ENCODE data around the gene APOBEC2.

Gene APOBEC2

DNA sequence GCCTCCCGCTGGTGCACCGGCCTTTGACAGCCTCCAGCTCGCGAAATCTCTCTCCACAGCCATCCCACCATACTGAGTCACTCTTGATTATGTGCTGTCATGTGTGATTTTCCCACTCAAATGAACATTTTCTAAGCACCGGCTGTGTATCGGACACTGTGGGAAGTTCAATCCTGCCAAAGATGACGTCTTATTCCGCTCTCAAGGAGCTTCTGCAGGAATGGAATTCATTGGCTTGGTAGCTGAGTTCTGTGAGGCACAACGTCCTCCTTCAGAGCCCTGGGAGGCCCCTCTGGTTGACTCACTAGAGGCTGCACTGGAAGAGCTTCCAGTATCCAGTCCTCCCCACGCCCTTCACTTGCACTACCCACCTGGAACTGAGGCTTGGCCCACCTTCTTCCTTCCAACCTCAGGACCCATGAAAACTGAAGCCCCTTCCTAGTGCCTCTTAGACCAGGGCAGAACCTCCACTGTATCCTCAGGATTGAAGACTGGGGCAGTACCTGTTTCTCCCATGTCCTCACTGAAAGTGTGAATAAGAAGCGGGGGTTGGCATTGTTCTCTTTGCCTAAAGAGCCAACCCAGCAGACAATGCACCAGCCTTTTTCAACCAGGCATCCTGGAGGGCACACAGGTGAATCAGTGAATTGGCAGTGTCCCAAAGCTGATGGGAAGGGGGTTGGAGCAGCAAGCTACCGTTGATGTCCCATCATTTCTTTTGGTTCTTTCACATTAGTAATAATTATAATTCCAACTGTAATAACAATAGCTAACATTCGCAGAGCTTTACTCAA is 15.7 kb upstream of the APOBEC2 start:
- Histone ChIP-seq H3K36me3 (ENCODE audit: control insufficient read depth in 2 of 2, insufficient read depth in 2 of 2, low read length in 2 of 2) (no peaks in the 10 kb centered on the region), H3K9ac (ENCODE audit: low read length in 2 of 2) (no peak overlapping the region), H3K4me3 (ENCODE audit: low read length in 2 of 2) (no peak overlapping the region), H3K27me3 (ENCODE audit: control insufficient read depth in 1 of 2, insufficient read depth in 2 of 2, low read length in 2 of 2) (no peaks in the 10 kb centered on the region), H3K4me1 (ENCODE audit: control insufficient read depth, insufficient read depth, low read length) (peaks cover 5% of the 10 kb centered on the region), H3K27ac (ENCODE audit: low read length) (no peak overlapping the region), H3K9me3 (ENCODE audit: control insufficient read depth in 2 of 2, low read length in 2 of 2) (no peaks in the 10 kb centered on the region)

GRCh38 chr6:41038205-41038604 is 14.8 kb upstream of the APOBEC2 start:
- Histone ChIP-seq H3K9ac (ENCODE audit: low read length in 2 of 2) (no peak overlapping the region), H3K27me3 (ENCODE audit: control insufficient read depth in 1 of 2, insufficient read depth in 2 of 2, low read length in 2 of 2) (no peaks in the 10 kb centered on the region)

DNA sequence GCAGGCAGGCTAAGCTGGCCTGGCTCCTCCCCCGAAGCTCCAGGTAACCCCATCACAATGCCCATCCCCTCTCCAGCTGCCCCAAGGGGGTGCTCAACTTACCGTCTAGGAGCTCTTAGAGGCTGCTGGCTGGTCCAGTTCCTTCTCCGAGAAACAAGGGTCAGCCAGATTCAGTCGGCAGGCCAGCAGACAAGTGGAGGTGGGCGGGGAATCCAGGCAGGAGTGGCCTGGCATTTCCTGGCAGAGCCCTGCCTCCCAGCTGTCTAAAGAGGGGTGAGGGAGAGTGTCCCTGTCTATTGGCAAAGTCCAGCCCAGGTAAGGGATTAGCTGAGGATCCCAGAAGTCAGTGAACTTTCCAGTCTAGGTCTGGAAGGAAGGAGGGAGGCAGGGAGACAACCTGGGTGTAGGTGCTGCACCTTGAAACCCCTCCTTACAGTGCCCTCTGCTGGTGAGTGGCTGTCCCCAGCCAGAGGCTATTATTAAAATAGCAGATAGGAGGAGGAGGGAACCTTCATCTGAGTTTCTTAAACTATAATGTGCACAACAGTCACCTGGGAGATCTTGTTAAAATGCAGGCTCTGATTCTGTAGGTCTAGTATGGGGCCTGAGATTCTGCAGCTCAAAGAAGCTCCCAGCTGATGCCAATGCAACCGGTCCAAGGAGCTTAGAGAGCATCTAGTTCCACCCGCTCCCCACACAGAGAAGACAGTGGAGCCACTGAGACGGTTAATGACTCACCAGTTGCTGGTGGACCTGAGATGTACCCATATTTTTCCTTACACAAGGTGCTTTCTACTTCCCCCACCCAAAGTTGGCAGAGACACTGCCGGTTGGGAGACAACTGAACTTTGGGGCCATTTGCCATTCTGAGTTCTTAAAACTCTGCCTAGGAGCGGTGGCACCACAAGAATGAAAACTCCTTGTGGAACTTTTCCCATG is 13.7 kb upstream of the APOBEC2 start, which contains the start of gene UNC5CL:
TSS of gene UNC5CL (minus strand) at position 162 of the 939 bp plus-strand sequence. CDS start 4,147 bp downstream, outside the sequence.
- Histone ChIP-seq H3K9ac (ENCODE audit: low read length in 2 of 2) (no peak within 1 kb of the TSS), H3K36me3 (ENCODE audit: control insufficient read depth in 2 of 2, insufficient read depth in 2 of 2, low read length in 2 of 2) (no peaks in the 10 kb centered on the region), H3K27me3 (ENCODE audit: control insufficient read depth in 1 of 2, insufficient read depth in 2 of 2, low read length in 2 of 2) (no peaks in the 10 kb centered on the region), H3K4me1 (ENCODE audit: control insufficient read depth, insufficient read depth, low read length) (peaks cover 5% of the 10 kb centered on the region), H3K4me3 (ENCODE audit: low read length in 2 of 2) (no peak within 1 kb of the TSS), H3K27ac (ENCODE audit: low read length) (no peak within 1 kb of the TSS), H3K9me3 (ENCODE audit: control insufficient read depth in 2 of 2, low read length in 2 of 2) (no peaks in the 10 kb centered on the region)

More at GRCh38 chr6:41038205-41038604, 14.8 kb upstream of the APOBEC2 start:
- H3K36me3 ChIP-seq (ENCODE audit: control insufficient read depth in 2 of 2, insufficient read depth in 2 of 2, low read length in 2 of 2) = no peaks in the 10 kb centered on the region
- H3K27ac ChIP-seq (ENCODE audit: low read length) = no peak overlapping the region
- no peaks in the 10 kb centered on the region for H3K9me3 ChIP-seq (ENCODE audit: control insufficient read depth in 2 of 2, low read length in 2 of 2)
- no peak overlapping the region for H3K4me3 ChIP-seq (ENCODE audit: low read length in 2 of 2)
- peaks cover 5% of the 10 kb centered on the region for H3K4me1 ChIP-seq (ENCODE audit: control insufficient read depth, insufficient read depth, low read length)

- Histone ChIP-seq H3K4me3 (ENCODE audit: low read length in 2 of 2) (no peak overlapping the region), H3K27ac (ENCODE audit: low read length) (no peak overlapping the region), H3K9ac (ENCODE audit: low read length in 2 of 2) (no peak overlapping the region), H3K9me3 (ENCODE audit: control insufficient read depth in 2 of 2, low read length in 2 of 2) (no peaks in the 10 kb centered on the region), H3K4me1 (ENCODE audit: control insufficient read depth, insufficient read depth, low read length) (peaks cover 5% of the 10 kb centered on the region), H3K36me3 (ENCODE audit: control insufficient read depth in 2 of 2, insufficient read depth in 2 of 2, low read length in 2 of 2) (no peaks in the 10 kb centered on the region), H3K27me3 (ENCODE audit: control insufficient read depth in 1 of 2, insufficient read depth in 2 of 2, low read length in 2 of 2) (no peaks in the 10 kb centered on the region)
Measured at GRCh38 chr6:41040101-41040939, 12.7 kb upstream of the APOBEC2 start.

DNA sequence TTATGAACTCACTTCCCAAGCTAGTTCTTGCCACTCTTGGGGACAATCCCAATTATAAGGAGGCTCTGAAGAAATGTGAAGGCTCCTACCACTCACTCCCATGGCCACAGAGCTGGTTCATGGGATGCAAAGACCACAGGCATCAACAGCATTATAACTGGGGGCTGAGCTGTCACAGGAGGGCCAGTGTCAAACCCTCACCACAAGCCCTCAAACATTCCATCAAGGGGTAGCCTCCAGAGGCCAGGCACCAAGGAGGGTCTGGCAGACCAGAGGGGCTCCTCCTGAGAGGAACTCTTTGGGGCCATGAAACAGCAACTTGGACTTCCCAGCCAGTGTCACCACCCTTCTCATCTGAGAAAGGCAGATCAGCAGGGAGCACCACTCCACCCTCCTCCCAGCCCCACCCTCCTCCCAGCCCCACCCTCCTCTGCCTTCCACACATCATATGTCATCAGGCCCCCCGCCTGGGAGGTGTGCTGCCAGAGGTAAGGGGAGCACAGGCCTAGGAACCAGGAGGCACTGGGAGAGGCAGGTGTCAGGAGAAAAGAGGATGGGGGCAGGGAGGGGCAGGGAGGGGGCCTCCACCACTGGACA is 12.0 kb upstream of the APOBEC2 start:
- Histone ChIP-seq H3K27ac (ENCODE audit: low read length) (no peak overlapping the region), H3K9me3 (ENCODE audit: control insufficient read depth in 2 of 2, low read length in 2 of 2) (no peaks in the 10 kb centered on the region), H3K4me1 (ENCODE audit: control insufficient read depth, insufficient read depth, low read length) (peaks cover 5% of the 10 kb centered on the region), H3K36me3 (ENCODE audit: control insufficient read depth in 2 of 2, insufficient read depth in 2 of 2, low read length in 2 of 2) (no peaks in the 10 kb centered on the region), H3K27me3 (ENCODE audit: control insufficient read depth in 1 of 2, insufficient read depth in 2 of 2, low read length in 2 of 2) (no peaks in the 10 kb centered on the region), H3K4me3 (ENCODE audit: low read length in 2 of 2) (no peak overlapping the region), H3K9ac (ENCODE audit: low read length in 2 of 2) (no peak overlapping the region)

DNA sequence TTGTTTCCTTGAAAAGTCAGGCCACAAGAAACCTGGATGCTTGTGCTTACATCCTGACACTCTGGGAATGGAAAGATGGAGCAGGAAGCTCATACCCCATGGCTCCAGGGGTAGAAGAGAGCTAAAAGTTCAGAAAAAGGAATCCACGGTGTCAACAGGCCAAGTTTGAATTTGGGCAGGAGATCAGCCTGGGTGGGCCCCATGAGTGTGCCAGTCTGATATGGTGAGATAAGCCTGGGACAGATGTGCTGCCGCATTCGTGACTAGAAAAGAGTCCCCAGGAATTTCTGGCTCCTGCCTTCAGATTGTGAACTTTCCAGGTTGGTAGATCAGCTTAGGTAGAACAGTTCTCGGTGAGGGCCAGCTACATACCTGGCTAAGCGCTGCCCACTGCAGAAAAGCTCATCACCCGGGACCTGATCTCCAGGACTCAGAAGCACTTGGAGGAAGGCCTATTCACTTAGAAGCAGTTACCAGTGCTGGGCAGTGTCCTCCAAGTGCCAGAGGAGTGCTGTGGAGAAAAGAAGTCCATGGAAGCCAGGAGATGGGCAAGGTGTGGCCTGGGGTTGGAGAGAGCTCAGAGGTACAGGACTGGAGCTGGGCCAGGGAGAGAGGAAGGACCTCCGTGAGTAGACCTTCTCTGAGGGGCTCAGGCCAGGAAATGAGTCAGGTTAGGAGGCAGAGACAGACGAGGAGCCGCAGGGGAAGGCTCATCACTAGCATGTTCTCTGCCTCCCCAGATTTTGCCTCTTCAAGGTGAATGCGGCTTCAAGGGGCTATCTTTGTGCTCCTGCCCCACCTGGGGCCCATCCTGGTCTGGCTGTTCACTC is 10.6 kb upstream of the APOBEC2 start, which contains the start of gene TSPO2:
TSS of gene TSPO2 (plus strand) at position 242 of the 830 bp plus-strand sequence. CDS start at position 761, 519 bp downstream.
- H3K36me3 ChIP-seq (ENCODE audit: control insufficient read depth in 2 of 2, insufficient read depth in 2 of 2, low read length in 2 of 2) = no peaks in the 10 kb centered on the region

DNA sequence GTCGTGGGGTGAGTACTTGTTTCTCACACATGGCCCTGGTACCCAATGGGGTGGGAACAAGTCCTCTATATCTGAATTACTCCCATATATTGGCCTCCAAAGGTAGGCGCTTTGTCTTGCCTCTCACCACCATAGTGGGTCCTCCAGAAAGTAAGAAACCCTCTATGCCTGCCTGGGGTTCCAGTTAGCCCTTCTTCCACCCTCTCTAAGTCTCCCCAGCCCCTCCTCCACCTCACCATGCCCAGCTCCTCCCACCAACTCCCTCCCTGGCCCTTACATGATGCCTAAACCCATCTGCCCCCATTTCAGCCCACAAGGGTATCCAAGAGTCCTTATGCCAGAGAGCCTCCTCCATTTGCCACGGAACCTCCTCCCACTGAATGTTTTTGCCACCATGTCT is 9.9 kb upstream of the APOBEC2 start:
- Histone ChIP-seq H3K9ac (ENCODE audit: low read length in 2 of 2) (no peak overlapping the region), H3K4me1 (ENCODE audit: control insufficient read depth, insufficient read depth, low read length) (peaks cover 5% of the 10 kb centered on the region), H3K9me3 (ENCODE audit: control insufficient read depth in 2 of 2, low read length in 2 of 2) (no peaks in the 10 kb centered on the region), H3K36me3 (ENCODE audit: control insufficient read depth in 2 of 2, insufficient read depth in 2 of 2, low read length in 2 of 2) (no peaks in the 10 kb centered on the region), H3K27ac (ENCODE audit: low read length) (no peak overlapping the region), H3K4me3 (ENCODE audit: low read length in 2 of 2) (no peak overlapping the region), H3K27me3 (ENCODE audit: control insufficient read depth in 1 of 2, insufficient read depth in 2 of 2, low read length in 2 of 2) (no peaks in the 10 kb centered on the region)

More for the DNA sequence above, 10.6 kb upstream of the APOBEC2 start, which contains the start of gene TSPO2:
- Histone ChIP-seq H3K4me3 (ENCODE audit: low read length in 2 of 2) (no peak within 1 kb of the TSS), H3K9ac (ENCODE audit: low read length in 2 of 2) (no peak within 1 kb of the TSS), H3K4me1 (ENCODE audit: control insufficient read depth, insufficient read depth, low read length) (peaks cover 5% of the 10 kb centered on the region), H3K27ac (ENCODE audit: low read length) (no peak within 1 kb of the TSS), H3K27me3 (ENCODE audit: control insufficient read depth in 1 of 2, insufficient read depth in 2 of 2, low read length in 2 of 2) (no peaks in the 10 kb centered on the region), H3K9me3 (ENCODE audit: control insufficient read depth in 2 of 2, low read length in 2 of 2) (no peaks in the 10 kb centered on the region)

- Histone ChIP-seq H3K36me3 (ENCODE audit: control insufficient read depth in 2 of 2, insufficient read depth in 2 of 2, low read length in 2 of 2) (no peaks in the 10 kb centered on the region), H3K27me3 (ENCODE audit: control insufficient read depth in 1 of 2, insufficient read depth in 2 of 2, low read length in 2 of 2) (no peaks in the 10 kb centered on the region), H3K9me3 (ENCODE audit: control insufficient read depth in 2 of 2, low read length in 2 of 2) (no peaks in the 10 kb centered on the region), H3K4me1 (ENCODE audit: control insufficient read depth, insufficient read depth, low read length) (peaks cover 12% of the 10 kb centered on the region), H3K27ac (ENCODE audit: low read length) (no peak overlapping the region), H3K9ac (ENCODE audit: low read length in 2 of 2) (no peak overlapping the region), H3K4me3 (ENCODE audit: low read length in 2 of 2) (no peak overlapping the region)
Measured at GRCh38 chr6:41045664-41046063, 7.3 kb upstream of the APOBEC2 start.

DNA sequence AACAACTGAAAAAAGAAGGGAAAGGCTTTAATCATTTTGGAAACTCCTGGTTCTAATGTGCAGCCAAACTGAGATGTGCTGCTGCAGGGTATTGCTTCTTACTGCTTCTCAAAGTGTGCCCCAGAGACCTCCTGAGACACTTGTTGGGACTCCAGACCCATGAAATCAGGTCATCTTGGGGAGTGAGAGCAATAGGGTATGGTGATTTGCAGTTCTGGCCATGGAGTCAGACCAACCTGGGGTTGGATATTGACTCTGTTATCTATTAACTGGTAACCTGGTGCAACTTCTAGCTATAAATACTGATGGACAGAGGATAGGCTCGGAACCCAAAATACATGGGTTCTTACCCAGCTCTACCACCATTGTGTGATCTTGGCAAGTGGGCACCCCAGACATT is 6.9 kb upstream of the APOBEC2 start:
- Histone ChIP-seq H3K27me3 (ENCODE audit: control insufficient read depth in 1 of 2, insufficient read depth in 2 of 2, low read length in 2 of 2) (no peaks in the 10 kb centered on the region), H3K9ac (ENCODE audit: low read length in 2 of 2) (no peak overlapping the region), H3K27ac (ENCODE audit: low read length) (no peak overlapping the region), H3K36me3 (ENCODE audit: control insufficient read depth in 2 of 2, insufficient read depth in 2 of 2, low read length in 2 of 2) (no peaks in the 10 kb centered on the region), H3K4me1 (ENCODE audit: control insufficient read depth, insufficient read depth, low read length) (peaks cover 12% of the 10 kb centered on the region), H3K9me3 (ENCODE audit: control insufficient read depth in 2 of 2, low read length in 2 of 2) (no peaks in the 10 kb centered on the region), H3K4me3 (ENCODE audit: low read length in 2 of 2) (no peak overlapping the region)
